ENCODE data around the gene PNCK.
A peak's percentile ranks its signal among the peaks of the same experiment; 100 is the strongest.
"Not testable (repeated sequence)": the region's sequence is repeated elsewhere in the genome, so short reads cannot be mapped to it uniquely, and the experiment has no call there.

Gene PNCK

DNA sequence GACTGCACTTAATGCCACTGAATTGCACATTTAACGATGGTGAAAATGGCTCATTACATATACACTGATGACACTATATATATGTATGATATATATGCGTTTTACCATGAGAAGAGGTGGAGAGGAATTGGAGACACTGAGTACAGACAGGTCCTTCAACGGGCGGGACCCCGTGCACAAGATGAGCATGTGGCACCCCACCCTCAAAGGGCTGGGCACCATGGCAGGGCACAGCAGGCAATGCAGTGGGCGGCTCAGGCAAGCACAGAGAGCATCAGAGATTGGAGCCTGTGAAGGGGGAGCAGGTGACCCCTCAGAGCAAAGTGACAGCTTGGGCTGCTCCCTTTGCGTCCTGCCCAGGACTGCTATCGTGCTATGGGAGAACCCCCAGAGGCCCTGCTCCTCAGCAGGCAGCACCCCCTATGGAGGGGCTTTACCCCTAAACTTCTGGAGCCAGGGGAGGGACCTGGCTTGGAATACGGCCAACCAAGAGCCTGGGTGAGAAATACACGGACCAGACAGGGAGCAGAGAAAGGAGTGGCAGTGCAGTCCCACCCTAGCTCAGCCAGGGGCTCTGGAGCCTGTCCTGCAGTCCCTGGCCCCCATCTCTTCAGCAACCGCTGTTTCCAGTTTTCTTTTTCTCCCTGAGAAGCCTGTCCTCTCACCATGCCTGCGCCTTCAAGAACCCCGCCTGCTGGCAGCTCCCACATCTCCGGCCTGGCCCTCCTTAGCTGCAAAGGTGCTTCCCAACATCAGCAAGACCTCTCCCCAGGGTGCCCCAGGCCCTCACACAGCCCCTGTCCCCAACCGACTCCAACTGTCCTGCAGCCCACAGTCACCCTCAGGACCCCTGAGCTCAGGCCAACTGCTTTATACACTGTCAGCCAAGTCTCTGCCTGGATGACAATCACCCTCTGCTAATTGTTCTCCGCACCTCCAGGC, 24.6 kb upstream of the PNCK start:
- DNase-seq, result no peak

DNA sequence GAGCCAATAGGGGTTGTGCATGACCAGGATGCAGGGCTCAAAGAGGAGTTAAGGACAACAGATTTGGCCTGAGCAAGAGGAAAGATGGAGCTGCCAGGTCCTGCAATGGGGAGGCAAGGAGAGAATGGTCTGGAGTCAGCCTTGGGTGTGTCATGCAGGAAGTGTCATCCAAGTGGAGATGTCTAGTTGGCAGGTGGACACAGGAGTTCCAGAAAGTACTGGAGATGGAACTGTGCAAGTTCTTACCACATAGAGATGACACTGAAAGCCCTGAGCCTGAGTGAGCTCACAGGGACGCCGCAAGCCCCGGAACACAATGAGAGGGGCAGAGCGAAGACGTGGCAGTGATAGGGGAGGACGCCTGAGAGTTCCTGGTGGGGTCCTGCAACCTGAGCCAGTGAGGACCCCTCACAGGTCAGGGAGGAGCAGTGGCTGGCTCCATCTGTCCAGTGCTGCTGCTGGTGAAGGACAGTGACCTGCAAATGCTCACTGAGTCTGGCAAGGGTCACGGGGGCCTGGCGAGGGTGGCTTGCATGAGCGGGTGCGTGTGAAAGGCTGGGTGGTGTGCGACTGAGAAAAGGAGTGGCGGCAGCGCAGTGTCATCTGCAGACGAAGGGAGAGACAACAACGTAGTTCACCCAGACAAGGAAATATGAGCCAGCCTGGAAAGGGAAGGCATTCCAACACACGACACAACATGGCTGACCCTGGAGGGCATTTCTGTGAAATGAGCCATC, 23.5 kb upstream of the PNCK start:
- not testable (repeated sequence) for DNase-seq

- not testable (repeated sequence) for DNase-seq
These were observed 22.9 kb upstream of the PNCK start for GRCh38 chrX:153696538-153696937.

DNA sequence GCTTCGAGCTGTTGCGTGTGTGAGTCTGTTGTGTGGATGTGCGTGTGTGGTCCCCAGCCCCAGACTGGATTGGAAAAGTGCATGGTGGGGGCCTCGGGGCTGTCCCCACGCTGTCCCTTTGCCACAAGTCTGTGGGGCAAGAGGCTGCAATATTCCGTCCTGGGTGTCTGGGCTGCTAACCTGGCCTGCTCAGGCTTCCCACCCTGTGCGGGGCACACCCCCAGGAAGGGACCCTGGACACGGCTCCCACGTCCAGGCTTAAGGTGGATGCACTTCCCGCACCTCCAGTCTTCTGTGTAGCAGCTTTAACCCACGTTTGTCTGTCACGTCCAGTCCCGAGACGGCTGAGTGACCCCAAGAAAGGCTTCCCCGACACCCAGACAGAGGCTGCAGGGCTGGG, 22.5 kb upstream of the PNCK start:
- no peak for DNase-seq

GRCh38 chrX:153694687-153695270, 21.2 kb upstream of the PNCK start:
- no peak for DNase-seq

DNA sequence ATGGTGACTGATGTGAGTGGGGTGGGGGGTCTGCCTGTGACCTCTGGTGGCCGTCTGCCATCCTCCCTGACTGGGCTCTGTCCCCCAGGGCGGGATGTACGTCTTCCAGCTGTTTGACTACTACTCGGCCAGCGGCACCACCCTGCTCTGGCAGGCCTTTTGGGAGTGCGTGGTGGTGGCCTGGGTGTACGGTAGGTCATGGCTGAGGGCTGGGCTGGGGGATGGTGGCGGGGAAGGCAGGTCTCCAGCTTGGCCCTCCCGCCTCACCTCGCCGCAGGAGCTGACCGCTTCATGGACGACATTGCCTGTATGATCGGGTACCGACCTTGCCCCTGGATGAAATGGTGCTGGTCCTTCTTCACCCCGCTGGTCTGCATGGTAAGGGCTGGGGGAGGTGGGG, 20.6 kb upstream of the PNCK start:
- not testable (repeated sequence) for DNase-seq

GRCh38 chrX:153693216-153694086, 19.8 kb upstream of the PNCK start:
- no peak for DNase-seq

DNA sequence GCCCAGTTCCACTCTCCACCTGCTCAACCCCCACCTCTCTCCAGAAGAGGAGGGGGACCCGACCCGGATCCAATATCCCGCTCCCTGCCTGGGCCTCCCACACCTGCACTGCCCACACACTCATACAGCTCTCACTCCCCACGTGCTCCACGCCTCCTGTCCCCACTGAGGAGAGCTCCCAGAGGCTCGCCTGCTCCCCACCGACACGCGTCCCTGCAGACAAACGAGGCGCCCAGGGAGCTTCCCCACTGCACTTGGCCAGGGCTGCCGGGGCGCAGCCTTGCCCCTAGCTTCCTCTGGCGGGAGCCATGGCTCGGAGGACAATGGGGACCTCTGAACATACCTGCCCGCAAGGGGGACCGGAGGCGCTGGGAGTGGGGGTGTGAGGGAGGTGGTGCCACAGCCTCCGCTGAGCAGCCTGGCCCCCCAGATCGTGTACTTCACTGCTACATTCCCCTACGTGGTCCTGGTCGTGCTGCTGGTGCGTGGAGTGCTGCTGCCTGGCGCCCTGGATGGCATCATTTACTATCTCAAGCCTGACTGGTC, 19.1 kb upstream of the PNCK start:
- no peak for DNase-seq

DNA sequence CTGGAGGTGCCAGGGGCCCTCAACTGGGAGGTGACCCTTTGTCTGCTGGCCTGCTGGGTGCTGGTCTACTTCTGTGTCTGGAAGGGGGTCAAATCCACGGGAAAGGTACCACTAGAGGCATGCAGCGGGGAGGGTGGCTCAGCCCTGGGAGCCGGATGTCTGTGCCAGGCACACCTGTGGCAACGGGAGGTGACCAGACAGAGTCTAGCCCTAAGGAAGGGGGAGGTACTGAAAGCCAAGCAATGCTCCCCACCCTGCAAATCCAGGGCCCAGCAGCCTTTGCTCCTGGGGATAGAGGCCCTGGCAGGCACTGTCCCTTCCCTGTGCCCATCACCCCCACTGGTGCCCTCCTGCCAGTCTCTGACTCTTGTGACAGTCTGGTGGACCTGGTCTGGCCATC, 18.4 kb upstream of the PNCK start:
- no peak for DNase-seq

DNA sequence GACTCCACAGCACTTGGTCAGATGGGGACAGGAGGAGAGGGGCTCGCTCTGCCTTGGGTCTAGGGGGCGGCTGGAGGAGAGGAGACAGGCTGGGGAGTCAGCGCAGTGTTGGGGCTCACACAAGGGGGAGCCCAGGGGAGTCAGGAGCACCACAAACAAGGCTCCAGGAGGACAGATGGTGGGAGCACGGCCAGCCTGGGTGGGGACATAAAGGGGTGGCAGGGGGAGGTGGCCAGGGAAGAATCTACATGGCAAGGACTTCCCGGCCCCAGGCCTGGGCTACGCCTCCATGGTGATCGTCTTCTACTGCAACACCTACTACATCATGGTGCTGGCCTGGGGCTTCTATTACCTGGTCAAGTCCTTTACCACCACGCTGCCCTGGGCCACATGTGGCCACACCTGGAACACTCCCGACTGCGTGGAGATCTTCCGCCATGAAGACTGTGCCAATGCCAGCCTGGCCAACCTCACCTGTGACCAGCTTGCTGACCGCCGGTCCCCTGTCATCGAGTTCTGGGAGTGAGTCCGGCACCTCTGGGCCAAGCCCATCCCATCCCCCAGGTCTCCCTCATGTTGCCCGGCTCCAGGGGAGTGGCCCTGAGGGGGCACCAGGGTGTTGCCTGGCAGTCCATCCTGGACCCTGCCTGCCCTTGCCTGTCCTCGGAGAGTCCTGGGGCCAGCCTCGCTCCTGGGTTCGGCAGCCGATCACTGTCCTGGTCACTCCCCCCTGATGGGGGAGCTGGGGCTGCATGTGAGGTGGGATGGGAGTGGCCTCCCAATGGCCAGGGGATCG, 17.6 kb upstream of the PNCK start:
- not testable (repeated sequence) for DNase-seq

DNA sequence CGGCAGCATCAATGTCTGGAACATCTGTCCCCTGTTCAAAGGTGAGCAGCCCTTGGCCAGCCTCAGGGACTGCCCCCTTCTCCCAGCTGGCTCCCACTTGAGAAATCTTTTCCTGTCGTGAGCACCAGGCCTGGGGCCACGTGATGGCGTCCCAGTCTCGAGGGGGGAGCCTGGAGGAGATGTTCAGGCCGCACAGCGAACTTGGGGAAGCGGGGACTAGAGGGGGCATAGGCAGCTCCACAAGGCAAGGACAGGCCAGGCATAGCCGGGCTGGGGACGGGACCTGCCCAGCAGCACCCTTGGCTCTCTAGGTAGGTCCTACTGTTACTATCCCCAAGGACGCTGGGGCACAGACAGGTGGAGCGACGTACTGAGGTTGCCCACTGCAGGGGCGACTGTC, 16.9 kb upstream of the PNCK start:
- no peak for DNase-seq

DNA sequence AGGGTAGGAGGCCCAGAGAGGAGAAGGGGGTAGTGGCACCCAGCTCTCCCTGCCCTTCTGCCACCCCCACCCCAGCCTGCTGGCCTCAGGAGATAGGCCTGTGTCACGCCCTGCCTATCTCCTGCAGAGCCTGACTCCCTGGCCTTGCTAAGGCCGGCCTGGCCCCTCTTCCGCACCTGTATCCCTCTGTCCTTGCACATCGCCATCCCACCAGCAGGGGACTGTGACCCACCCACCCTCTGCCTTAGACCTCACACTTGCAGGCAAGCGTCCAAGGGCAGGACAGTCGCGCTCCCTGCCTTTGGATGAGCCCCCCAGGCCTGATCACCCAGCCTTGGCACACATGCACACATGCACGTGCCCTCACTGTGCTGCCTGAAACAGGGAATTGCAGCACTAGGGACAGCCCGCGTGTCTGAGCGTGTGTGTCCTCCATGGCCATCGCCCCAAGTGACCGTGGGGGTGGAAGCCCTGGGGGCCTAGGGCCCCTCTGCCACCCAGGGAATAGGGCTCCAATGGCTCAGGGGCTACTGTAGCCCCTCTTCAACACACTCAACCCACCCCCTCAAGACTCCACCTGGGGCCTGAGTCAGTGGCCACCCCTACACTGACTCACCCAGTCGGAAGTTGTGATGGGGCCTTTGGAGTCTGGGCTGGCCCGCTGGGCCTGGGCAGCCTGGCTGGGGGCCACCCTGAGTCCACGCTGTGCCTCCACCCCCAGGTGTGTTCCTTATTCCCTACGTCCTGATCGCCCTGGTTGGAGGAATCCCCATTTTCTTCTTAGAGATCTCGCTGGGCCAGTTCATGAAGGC, 16.2 kb upstream of the PNCK start:
- DNase-seq, result no peak

GRCh38 chrX:153688911-153689590, 15.4 kb upstream of the PNCK start:
- no peak for DNase-seq

DNA sequence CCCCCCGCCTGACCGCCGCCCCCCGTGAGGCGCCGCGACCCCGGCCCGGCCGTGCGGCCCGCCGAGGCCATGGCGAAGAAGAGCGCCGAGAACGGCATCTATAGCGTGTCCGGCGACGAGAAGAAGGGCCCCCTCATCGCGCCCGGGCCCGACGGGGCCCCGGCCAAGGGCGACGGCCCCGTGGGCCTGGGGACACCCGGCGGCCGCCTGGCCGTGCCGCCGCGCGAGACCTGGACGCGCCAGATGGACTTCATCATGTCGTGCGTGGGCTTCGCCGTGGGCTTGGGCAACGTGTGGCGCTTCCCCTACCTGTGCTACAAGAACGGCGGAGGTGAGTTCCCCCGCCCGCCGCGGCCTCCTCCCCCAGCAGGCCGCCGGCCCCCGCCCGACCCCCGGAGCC, 14.9 kb upstream of the PNCK start:
- no peak for DNase-seq

DNA sequence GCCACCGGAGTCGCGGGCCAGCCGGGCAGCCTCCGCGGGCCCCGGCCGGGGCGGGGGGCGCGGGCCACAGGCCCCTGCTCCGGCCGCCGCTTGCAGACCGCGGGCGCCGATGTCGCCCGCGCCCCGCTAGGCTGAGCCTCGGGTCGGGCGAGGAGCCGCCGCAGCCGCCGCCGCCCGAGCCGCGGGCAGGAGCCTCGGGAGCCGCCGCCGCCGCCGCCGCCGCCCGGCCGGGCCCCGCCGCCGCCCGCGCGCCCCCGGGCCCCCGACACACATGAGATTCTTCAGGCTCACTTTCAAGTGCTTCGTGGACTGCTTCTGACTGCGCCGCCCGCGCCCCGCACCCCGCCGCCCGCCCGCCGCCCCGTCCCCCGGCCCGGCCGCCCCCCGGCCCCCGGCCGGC, 14.5 kb upstream of the PNCK start:
- DNase-seq, result no peak

DNA sequence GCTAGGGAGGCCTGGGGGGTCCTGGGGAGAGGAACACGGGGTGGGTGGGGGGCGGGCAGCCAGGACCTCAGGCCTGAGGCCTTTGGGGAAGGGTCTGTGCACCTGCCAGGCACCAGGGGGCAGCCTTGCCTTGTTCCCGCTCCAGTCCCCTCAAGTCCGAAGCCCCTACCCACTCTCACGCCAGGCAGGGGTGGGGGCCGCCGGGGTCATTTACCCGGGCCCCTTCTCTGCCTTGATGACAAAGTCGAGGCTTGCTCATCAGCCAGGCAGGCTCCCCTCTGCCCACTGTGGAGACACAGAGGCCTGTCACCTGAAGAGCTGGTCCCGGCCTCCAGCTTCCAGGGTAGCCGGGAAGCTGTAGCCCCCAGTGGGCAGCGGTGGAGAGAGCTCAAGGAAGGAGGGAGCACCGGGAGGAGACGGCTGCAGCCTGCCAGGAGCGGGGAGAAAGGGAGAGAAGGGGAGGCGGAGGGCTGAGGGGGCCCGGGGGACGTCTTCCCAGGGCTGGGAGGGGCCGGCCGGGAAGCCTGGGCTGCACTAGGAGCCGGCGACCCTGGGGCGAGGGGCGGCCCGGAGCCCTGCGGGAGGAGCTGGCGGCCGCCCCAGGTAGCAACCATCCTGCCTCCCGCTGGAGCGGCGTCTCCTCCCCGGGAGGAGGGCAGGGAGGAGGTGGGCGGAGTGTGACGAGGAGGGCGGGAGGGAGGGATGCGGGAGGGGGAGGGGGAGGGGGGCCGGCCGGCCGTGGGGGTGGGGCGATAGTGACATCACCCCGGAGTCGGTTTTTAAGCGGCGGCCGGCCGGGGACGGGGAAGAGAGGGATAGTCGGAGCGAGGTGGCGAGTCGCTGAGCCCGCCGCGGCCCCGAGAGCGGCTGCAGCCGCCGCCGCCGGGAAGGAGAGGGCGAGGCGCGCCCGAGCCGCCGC, 13.8 kb upstream of the PNCK start, which contains the start of gene SLC6A8:
SLC6A8 (plus strand) TSS at position 806 of the 919 bp plus-strand sequence. CDS start 649 bp downstream, outside the sequence.
- DNase-seq, result peak; percentile 15

- DNase-seq, result no peak
These were observed 13.1 kb upstream of the PNCK start for GRCh38 chrX:153686711-153687110.
